GM19452 (cell line): Measurements from ENCODE around the gene HNRNPUL2.
"Not testable (repeated sequence)": the region's sequence is repeated elsewhere in the genome, so short reads cannot be mapped to it uniquely, and the experiment has no call there.

Experiments used
- ATAC-seq: cut with Tn5 transposase; IDR thresholded peaks from one replicate; pipeline ENCODE4 v1.9.1; 2021; ENCODE audit not compliant: unreplicated experiment

Gene HNRNPUL2

GRCh38 chr11:62705880-62706849, 21.1 kb downstream of the HNRNPUL2 start:
- peak; percentile 52 for ATAC-seq

GRCh38 chr11:62705413-62705812, 21.8 kb downstream of the HNRNPUL2 start:
- no peak for ATAC-seq

DNA sequence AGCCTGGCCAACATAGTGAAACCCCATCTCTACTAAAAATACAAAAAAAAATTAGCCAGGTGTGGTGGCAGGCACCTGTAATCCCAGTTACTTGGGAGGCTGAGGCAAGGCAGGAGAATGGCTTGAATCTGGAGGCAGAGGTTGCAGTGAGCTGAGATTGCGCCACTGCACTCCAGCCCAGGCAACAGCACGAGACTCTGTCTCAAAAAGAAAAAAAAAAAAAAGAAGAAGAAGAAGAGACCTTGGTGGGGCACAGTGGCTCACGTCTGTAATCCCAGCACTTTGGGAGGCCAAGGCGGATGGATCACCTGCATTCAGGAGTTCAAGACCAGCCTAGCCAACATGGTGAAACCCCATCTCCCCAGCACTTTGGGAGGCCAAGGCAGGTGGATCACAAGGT, 23.3 kb downstream of the HNRNPUL2 start:
- ATAC-seq, result not testable (repeated sequence)

DNA sequence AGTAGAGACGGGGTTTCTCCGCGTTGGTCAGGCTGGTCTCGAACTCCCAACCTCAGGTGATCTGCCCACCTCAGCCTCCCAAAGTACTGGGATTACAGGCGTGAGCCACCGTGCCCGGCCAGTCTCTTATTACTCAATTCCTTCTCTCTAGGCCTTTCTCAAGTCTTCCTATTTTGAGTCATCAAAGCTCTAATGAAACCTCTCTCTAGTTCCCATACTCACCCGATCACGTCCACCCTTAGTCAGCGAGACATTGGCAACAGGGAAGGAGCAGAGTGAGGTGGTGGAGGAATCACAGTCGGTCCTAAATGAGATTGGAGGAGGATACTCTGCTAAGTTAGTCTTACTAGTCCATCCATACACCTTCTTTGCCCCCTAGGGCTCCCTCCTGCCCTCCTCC, 25.0 kb downstream of the HNRNPUL2 start:
- no peak for ATAC-seq

DNA sequence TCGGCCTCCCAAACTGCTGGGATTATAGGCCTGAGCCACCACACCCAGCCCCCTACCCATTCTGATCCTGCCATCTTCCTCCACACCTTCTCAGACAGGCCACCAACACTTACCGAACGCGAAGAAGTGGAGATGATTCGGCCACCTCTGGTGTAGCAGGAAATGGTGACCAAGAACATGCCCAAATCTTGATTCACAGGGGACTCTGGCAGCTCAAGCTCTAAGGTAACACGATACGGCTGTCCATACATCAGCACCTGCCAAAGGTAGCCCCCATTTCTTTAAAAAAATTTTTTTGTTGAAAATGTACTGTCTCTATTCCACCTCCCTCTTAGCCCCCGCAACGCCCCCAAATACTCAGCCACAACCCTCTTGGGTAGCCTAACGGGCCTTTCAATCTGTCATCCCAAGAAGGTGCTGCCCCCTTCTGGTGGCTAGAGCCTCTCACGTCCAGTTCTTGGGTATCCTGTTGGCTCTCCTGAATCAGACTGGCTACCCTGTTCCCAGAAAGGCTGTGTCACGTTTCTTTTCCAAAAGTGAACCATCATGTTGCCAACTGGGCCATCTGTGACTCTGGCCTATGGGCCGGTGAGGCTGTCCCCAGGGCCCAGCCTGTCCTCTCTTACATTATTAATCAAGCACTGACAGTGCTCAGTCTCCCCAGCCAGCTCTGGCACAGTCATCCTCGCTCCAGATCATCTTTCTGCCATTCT, 32.6 kb downstream of the HNRNPUL2 start:
- no peak for ATAC-seq

DNA sequence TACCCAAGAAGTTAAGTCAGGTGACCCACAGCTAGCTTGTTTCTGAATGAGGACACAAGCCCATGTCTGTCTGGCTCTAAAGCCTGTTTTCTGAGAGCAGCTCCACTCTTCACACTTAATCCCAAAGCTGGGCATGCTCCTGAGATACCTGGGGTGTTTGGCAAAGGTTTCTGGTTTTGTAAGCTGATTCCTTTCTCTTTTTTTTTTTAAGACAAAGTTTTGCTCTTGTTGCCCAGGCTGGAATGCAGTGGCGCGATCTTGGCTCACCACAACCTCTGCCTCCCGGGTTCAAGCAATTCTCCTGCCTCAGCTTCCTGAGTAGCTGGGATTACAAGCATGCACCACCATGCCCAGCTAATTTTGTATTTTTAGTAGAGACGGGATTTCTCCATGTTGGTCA, 33.6 kb downstream of the HNRNPUL2 start:
- ATAC-seq, result not testable (repeated sequence)

DNA sequence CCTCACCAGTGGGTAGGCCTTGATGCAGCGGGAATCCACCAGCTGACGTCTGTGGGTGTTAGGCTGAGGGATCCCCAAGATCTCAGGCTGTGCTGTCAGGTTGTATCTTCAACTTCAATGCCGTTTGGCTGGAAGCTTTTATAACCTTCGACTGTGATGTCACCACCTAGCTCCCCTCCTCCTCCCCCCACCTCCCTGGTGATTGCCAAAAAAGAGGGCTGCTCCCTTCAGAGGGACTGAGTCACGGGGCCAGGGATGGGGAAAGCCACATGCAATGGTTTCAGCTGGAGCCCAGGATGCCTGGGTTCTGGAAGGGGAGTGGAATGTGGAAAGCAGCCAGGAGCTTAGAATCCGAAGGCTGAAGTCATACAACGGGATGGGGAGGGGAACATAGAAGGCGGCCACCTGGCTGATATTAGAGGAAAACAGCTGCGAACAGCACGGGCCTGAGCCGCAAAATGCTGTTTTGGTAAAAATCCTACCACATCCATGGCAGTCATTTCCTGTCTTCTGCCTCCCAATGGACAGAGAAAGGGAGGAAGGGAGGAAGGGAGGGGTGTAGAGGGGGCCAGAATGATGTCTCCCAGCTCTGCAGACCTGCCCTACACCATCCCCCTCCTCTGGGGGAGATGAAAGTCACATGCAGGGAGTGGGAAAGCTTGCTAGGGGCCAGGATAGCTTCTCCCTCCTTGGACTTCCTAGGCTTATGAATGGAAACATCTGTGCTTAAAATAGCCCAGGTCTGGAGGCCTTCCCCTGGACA, 37.7 kb downstream of the HNRNPUL2 start, which contains the start of gene LRRN4CL:
Gene LRRN4CL, minus strand, starts transcription at position 110 of the 763 bp plus-strand sequence. CDS start 1,022 bp downstream, outside the sequence.
- ATAC-seq, result no peak

GRCh38 chr11:62688491-62688890, 38.8 kb downstream of the HNRNPUL2 start:
- no peak for ATAC-seq

GRCh38 chr11:62687508-62688396, 39.5 kb downstream of the HNRNPUL2 start:
- ATAC-seq, result no peak

DNA sequence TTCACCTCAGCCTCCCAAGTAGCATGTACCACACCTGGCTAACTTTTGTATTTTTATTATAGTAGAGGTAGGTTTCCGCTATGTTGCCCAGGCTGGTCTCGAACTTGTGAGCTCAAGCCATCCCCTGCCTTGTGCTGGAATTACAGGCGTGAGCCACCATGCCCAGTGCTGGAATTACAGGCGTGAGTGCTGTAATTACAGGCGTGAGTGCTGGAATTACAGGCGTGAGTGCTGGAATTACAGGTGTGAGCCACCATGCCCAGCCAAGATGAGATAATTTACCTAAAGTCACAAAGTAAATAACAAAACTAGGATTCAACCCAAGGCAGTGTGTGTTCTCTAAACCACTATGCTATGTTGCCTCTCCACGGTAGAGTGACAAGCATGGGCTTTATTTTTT, 44.7 kb downstream of the HNRNPUL2 start:
- ATAC-seq, result no peak

DNA sequence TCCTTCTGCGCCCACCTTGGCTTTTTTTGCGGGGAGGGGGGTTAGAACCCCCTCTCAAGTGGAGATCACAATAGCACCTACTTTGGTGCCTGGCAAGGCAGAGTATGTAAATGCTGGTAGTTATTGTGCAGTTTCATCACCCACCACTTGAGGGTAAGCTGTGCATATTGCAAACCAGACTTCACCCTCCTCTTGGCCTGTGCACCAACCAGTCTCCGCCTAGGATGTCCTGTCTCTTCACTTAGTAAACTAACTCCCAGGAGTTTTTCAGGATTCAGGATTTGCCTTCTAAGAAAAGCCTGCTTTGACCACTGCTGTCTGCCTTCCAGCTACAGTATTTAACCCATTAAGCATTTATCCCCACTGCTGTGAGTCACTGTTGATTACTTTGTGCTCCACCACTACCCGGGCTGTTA, 46.4 kb downstream of the HNRNPUL2 start:
- ATAC-seq, result no peak

GRCh38 chr11:62678770-62679696, 48.2 kb downstream of the HNRNPUL2 start, which contains the start of gene UBXN1:
Gene UBXN1, minus strand, starts transcription at chr11:62679073. Its CDS starts 150 bp downstream, at chr11:62678923.
- ATAC-seq, result peak; percentile 71

DNA sequence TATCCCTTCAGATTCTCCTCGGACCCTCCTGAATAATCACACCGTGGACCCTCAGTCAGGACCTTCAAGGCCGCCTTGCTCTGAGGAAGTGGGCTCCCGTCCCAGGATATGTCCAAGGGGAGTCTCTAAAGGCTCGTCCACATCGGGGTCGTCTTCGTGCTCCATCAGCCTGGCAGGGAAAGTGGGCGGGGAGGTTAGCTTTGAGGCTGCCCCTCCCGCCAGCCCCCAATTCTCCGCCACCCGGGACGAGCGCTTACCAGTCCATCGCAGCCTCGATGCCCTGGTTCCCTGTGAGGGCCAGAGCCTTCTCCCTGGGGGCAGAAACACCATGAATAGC, 48.9 kb downstream of the HNRNPUL2 start:
- ATAC-seq, result no peak

DNA sequence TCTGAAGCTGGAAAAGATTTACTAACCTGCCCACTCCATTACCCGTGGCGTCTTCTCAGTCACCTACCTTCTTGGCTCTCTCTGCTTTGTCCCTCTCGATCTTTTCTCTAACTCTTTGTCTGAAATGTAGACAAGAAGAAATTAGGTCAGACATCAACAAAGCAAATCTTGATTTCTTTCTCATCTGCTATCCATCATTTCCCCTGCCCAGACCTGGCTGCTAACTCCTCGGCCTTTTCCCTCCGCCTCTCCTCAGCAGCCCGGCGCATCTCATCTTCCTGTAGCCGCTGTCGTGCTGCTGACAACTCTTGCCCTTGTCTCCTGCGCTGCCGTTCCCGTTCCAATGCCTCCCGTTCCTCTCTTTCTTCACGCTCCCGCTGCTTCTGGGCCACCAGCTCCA, 49.5 kb downstream of the HNRNPUL2 start:
- ATAC-seq, result no peak

GRCh38 chr11:62677156-62677555, 50.1 kb downstream of the HNRNPUL2 start:
- no peak for ATAC-seq

DNA sequence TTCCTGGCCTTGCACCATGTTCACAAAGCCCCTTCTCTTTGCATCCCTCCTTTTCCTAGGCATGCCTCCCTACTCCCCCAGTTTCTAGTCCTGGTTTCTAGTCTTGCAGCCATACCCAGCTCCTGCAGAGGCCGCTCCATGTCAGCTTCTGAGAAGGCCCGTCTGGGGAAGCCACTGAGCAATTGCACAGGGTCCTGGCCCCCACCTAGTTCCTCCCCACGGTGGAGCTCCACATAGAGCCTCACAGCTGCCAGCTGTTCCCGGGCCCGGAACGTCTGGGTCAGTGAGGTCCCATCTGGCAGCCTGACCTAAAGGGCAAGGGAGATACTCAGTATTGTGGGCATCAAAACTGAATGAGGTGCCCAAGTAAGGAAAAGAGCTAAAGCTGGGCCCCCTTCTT, 50.6 kb downstream of the HNRNPUL2 start:
- ATAC-seq, result no peak

GRCh38 chr11:62675415-62675814, 51.8 kb downstream of the HNRNPUL2 start:
- ATAC-seq, result not testable (repeated sequence)

DNA sequence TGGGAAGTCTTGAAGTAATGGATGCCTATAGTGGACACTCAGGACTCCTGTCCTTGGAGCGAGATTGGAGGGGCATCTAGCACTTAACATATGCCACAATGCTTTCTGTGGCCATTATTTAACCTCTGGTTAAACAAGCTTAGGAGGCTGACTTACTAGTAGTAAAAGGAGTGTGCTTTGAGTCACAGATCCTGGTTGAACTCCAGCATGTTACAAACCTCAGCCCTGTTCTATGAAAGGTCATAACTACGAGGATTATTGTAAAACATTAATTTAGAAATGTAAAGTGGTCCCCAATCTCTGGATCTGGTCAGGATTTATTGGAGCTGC, 54.1 kb downstream of the HNRNPUL2 start:
- ATAC-seq, result no peak
